Peyer's patch (tissue), 4 donors: ENCODE results near the gene PCDHGC5.

Experiments used
- CTCF ChIP-seq, 6 experiments: fragments of 450-650 bp in 4 of 6; fragments of 200-600 bp in 2 of 6; sonication (generic) in 1 of 6; IDR thresholded peaks; one replicate each; pipeline ENCODE4 v1.5.1; 2017 to 2019; ENCODE audit warnings: antibody characterized with exemption in 6 of 6, mild to moderate bottlenecking in 3 of 6, moderate library complexity in 1 of 6
- POLR2A ChIP-seq, 2 donors: fragments of 450-650 bp; IDR thresholded peaks; one replicate each; pipeline ENCODE4 v1.5.1; 2017; ENCODE audit warnings: antibody characterized with exemption in 2 of 2, mild to moderate bottlenecking in 2 of 2, moderate library complexity in 2 of 2

- TF ChIP-seq CTCF (IDR thresholded peaks at IDR 0.05), result no peak
- no peak for TF ChIP-seq POLR2A (IDR thresholded peaks at IDR 0.05)
Measured at GRCh38 chr5:141486091-141486490, 2.8 kb upstream of the PCDHGC5 start.
